Neural cell (in vitro differentiated cells): Measurements from ENCODE around the gene CYP39A1. TPM values are rescaled to one million over a fixed set of nuclear protein-coding genes. Genes with fewer than 3 reads are reported as not detected.

Source experiments
- H2AFZ ChIP-seq: fragments of 200-600, 300-800 bp; sonication (generic), shearing (Covaris generic); 2 replicates; pipeline ENCODE4 v1.6.0; 2014; ENCODE audit warnings: low read depth, mild to moderate bottlenecking, antibody characterized with exemption, low read length, moderate library complexity
- H3F3A ChIP-seq: fragments of 200-600 bp; shearing (Covaris generic); 2 replicates; pipeline ENCODE4 v1.6.1; 2016; ENCODE audit warnings: mild to moderate bottlenecking, moderate library complexity, mixed read lengths, antibody characterized with exemption, low read length; ENCODE audit not compliant: insufficient read depth, poor library complexity, severe bottlenecking
- H3K27ac ChIP-seq: fragments of 200-600, 300-800 bp; sonication (generic), shearing (Covaris generic); 2 replicates; pipeline ENCODE4 v1.5.1; 2014; ENCODE audit warnings: mild to moderate bottlenecking, low read length, moderate library complexity
- H3K27me3 ChIP-seq: fragments of 300-800, 200-600 bp; sonication (generic), shearing (Covaris generic); 2 replicates; pipeline ENCODE4 v1.6.0; 2014; ENCODE audit warnings: mild to moderate bottlenecking, low read depth, low read length, moderate library complexity; ENCODE audit not compliant: insufficient read depth
- H3K36me3 ChIP-seq: fragments of 300-800, 200-600 bp; sonication (generic), shearing (Covaris generic); 2 replicates; pipeline ENCODE4 v1.5.1; 2014; ENCODE audit warnings: mild to moderate bottlenecking, antibody characterized with exemption, low read length, moderate library complexity; ENCODE audit not compliant: insufficient read depth
- H3K4me2 ChIP-seq: fragments of 300-800, 200-600 bp; sonication (generic), shearing (Covaris generic); 2 replicates; pipeline ENCODE4 v1.6.0; 2014; ENCODE audit warnings: mild to moderate bottlenecking, low read length
- H3K4me3 ChIP-seq: fragments of 300-800, 200-600 bp; sonication (generic), shearing (Covaris generic); 2 replicates; pipeline ENCODE4 v1.5.1; 2014; ENCODE audit warnings: mild to moderate bottlenecking, low read length, moderate library complexity
- H3K79me2 ChIP-seq: fragments of 200-600 bp; shearing (Covaris generic); replicated peaks from 2 replicates; pipeline ENCODE4 v1.6.0; 2014; ENCODE audit warnings: mild to moderate bottlenecking, low read length, moderate library complexity; ENCODE audit not compliant: insufficient read depth
- H3K9ac ChIP-seq: fragments of 300-800, 200-600 bp; sonication (generic), shearing (Covaris generic); 2 replicates; pipeline ENCODE4 v1.6.1; 2016; ENCODE audit warnings: mild to moderate bottlenecking, low read length, mixed read lengths
- H3K9me2 ChIP-seq: fragments of 200-600 bp; shearing (Covaris generic); 2 replicates; pipeline ENCODE4 v1.6.1; 2016; ENCODE audit warnings: mild to moderate bottlenecking, low read length, mixed read lengths; ENCODE audit not compliant: insufficient read depth
- H3K9me3 ChIP-seq: fragments of 200-600, 300-800 bp; sonication (generic), shearing (Covaris generic); 2 replicates; pipeline ENCODE4 v1.6.1; 2016; ENCODE audit warnings: mild to moderate bottlenecking, mixed run types, low read length, moderate library complexity, mixed read lengths
- H4K20me1 ChIP-seq: fragments of 200-600 bp; shearing (Covaris generic); 2 replicates; pipeline ENCODE4 v1.6.1; 2016; ENCODE audit warnings: mild to moderate bottlenecking, mixed run types; ENCODE audit not compliant: insufficient read depth
- CTCF ChIP-seq: fragments of 450-650 bp; IDR thresholded peaks from 2 replicates; pipeline ENCODE4 v1.5.1; 2014; ENCODE audit warnings: antibody characterized with exemption, mild to moderate bottlenecking, moderate library complexity; ENCODE audit not compliant: poor library complexity, severe bottlenecking
- EP300 ChIP-seq: fragments of 450-650 bp; conservative IDR thresholded peaks from 2 replicates; pipeline ENCODE4 v1.6.1; 2014; ENCODE audit warnings: antibody characterized with exemption, mild to moderate bottlenecking, moderate library complexity; ENCODE audit not compliant: poor library complexity, severe bottlenecking
- EZH2 ChIP-seq: fragments of 200-600, 300-800 bp; shearing (Covaris generic), sonication (generic); IDR thresholded peaks from 2 replicates; pipeline ENCODE4 v1.6.1; 2014; ENCODE audit warnings: antibody characterized with exemption, low read length, borderline replicate concordance, mild to moderate bottlenecking; ENCODE audit not compliant: insufficient read depth, poor library complexity, severe bottlenecking
- MXI1 ChIP-seq: fragments of 450-650 bp; conservative IDR thresholded peaks from 2 replicates; pipeline ENCODE4 v1.6.1; 2014; ENCODE audit warnings: antibody characterized with exemption, mild to moderate bottlenecking; ENCODE audit not compliant: poor library complexity, severe bottlenecking
- POLR2AphosphoS5 ChIP-seq: IDR thresholded peaks from 2 replicates; pipeline ENCODE4 v1.6.1; 2012
- RAD21 ChIP-seq: fragments of 450-650 bp; conservative IDR thresholded peaks from 2 replicates; pipeline ENCODE4 v1.6.1; 2014; ENCODE audit warnings: antibody characterized with exemption, mild to moderate bottlenecking, moderate library complexity
- SMC3 ChIP-seq: fragments of 450-650 bp; conservative IDR thresholded peaks from 2 replicates; pipeline ENCODE4 v1.6.1; 2014; ENCODE audit warnings: antibody characterized with exemption, mild to moderate bottlenecking, moderate library complexity; ENCODE audit not compliant: poor library complexity
- TAF1 ChIP-seq: IDR thresholded peaks from 2 replicates; pipeline ENCODE4 v1.6.1; 2012; ENCODE audit warnings: low read depth
- polyA plus RNA-seq: library from polyadenylated mRNA; depleted of rRNA; stranded (reverse); fragments of >200 nt; gene quantifications from 2 replicates; pipeline ENCODE4 v1.2.3, GENCODE V29; 2014
- TF ChIP-seq, protein P1 (sequence below): IDR thresholded peaks from 2 replicates; pipeline ENCODE4 v1.6.1; 2012; ENCODE audit warnings: borderline replicate concordance

The CYP39A1 gene
- polyA plus RNA-seq, 1 donor from 2014 or later, result 1.4 TPM

- H3K9ac ChIP-seq, result no peak overlapping the region
- H4K20me1 ChIP-seq, result no peaks in the 10 kb centered on the region
- TF ChIP-seq RAD21, result no peak
- TF ChIP-seq, protein P1, sequence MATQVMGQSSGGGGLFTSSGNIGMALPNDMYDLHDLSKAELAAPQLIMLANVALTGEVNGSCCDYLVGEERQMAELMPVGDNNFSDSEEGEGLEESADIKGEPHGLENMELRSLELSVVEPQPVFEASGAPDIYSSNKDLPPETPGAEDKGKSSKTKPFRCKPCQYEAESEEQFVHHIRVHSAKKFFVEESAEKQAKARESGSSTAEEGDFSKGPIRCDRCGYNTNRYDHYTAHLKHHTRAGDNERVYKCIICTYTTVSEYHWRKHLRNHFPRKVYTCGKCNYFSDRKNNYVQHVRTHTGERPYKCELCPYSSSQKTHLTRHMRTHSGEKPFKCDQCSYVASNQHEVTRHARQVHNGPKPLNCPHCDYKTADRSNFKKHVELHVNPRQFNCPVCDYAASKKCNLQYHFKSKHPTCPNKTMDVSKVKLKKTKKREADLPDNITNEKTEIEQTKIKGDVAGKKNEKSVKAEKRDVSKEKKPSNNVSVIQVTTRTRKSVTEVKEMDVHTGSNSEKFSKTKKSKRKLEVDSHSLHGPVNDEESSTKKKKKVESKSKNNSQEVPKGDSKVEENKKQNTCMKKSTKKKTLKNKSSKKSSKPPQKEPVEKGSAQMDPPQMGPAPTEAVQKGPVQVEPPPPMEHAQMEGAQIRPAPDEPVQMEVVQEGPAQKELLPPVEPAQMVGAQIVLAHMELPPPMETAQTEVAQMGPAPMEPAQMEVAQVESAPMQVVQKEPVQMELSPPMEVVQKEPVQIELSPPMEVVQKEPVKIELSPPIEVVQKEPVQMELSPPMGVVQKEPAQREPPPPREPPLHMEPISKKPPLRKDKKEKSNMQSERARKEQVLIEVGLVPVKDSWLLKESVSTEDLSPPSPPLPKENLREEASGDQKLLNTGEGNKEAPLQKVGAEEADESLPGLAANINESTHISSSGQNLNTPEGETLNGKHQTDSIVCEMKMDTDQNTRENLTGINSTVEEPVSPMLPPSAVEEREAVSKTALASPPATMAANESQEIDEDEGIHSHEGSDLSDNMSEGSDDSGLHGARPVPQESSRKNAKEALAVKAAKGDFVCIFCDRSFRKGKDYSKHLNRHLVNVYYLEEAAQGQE, result no peak
- no peak for TF ChIP-seq TAF1
- no peak for TF ChIP-seq CTCF
- no peak for TF ChIP-seq EZH2
- no peak for TF ChIP-seq SMC3
- TF ChIP-seq EP300, result no peak
- no peak for TF ChIP-seq POLR2AphosphoS5
- TF ChIP-seq MXI1, result no peak
- H3K27ac ChIP-seq, result no peak overlapping the region
- no peaks in the 10 kb centered on the region for H3K36me3 ChIP-seq
- H3K79me2 ChIP-seq, result no peaks in the 10 kb centered on the region
- H3K27me3 ChIP-seq, result no peaks in the 10 kb centered on the region
- H2AFZ ChIP-seq, result no peak overlapping the region
- no peaks in the 10 kb centered on the region for H3K9me3 ChIP-seq
- no peak overlapping the region for H3K4me2 ChIP-seq
- no peak overlapping the region for H3K4me3 ChIP-seq
- H3F3A ChIP-seq, result no peaks in the 10 kb centered on the region
- H3K9me2 ChIP-seq, result no peaks in the 10 kb centered on the region
Measured at GRCh38 chr6:46645265-46645664, 7.4 kb downstream of the CYP39A1 start.

- no peaks in the 10 kb centered on the region for H4K20me1 ChIP-seq
- no peaks in the 10 kb centered on the region for H3K36me3 ChIP-seq
- no peak overlapping the region for H3K4me3 ChIP-seq
- H3K27ac ChIP-seq, result no peak overlapping the region
- no peaks in the 10 kb centered on the region for H3K79me2 ChIP-seq
- H3K27me3 ChIP-seq, result no peaks in the 10 kb centered on the region
- no peaks in the 10 kb centered on the region for H3F3A ChIP-seq
- no peak overlapping the region for H3K9ac ChIP-seq
- H3K9me2 ChIP-seq, result no peaks in the 10 kb centered on the region
- no peaks in the 10 kb centered on the region for H3K9me3 ChIP-seq
- TF ChIP-seq RAD21 (no peak), TAF1 (no peak), SMC3 (no peak), MXI1 (no peak), EZH2 (no peak)
- H2AFZ ChIP-seq, result no peak overlapping the region
- H3K4me2 ChIP-seq, result no peak overlapping the region
Measured at GRCh38 chr6:46642928-46643751, 9.5 kb downstream of the CYP39A1 start.
